Urothelium cell line (cell line): ENCODE results near the gene MBP.

Experiments used
- DNase-seq: peaks from one replicate; pipeline ENCODE4 v3.0.0; 2011; ENCODE audit warnings: low spot score, mixed read lengths
- FAIRE-seq: peaks from 2 replicates; lab custom pipeline; 2011; peaks lifted over from hg19 to GRCh38; lab: Jason Lieb, UNC

Gene MBP

GRCh38 chr18:77088963-77089722 is 43.4 kb downstream of the MBP start:
- DNase-seq: no peak
- FAIRE-seq: peak; percentile 56

- DNase-seq: no peak
Measured at GRCh38 chr18:77087393-77088141, 45.0 kb downstream of the MBP start.

DNA sequence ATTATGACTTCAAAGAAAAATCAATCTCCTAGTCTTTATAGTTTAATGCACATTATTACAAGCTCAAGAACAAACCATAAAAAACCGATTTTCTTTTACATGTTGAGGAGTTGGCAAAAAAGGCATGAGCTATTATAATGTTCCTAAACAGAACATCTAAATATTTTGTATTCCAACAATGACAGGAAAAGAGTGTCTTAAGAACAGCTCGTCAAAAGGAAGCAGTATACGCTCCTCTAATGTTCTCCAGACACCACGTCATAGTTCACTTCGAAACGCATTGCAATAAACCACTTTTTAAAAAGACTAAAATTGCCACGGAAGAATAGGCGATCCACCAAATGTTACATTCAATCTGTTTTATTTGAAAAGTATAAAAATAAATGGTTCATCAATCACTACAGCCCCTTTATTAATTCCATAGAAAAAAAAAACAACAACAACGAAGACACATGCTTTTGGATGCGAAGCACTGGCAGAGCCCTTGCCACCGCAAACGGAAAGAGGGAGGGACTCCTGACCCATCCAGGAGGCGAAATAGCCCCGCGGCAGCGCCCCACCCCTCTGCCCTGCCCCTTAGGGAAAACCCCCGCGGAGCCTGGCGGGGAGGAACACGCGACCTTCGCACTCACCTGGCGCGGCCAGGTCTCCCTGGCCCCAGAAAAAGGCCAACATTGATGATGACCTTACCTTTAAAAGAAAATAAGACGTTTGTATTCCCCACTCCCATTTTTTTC is 45.8 kb downstream of the MBP start:
- DNase-seq (no peak), FAIRE-seq (no peak)

More at GRCh38 chr18:77087393-77088141, 45.0 kb downstream of the MBP start:
- no peak for FAIRE-seq

DNA sequence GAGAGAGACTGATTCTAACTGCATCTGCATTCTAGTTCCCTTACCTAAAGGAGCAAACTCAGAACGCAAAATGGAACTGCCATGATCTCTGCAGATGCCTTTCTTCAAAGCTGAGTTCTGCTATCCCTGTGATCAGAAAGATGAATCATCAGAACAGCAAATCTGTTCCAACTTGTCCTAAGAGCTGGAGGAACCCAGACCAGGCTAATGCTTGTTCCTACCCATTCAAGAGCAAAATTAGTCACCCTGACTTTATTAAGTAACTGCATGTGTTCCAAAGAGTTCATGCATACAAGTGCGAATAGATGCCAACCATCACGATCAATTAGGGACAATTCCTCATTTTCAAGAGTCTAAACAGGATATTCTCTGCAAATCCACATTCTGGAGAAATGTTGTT is 46.5 kb downstream of the MBP start:
- FAIRE-seq (no peak), DNase-seq (peak; percentile 38)

GRCh38 chr18:77084688-77085035 is 47.9 kb downstream of the MBP start:
- no peak for DNase-seq
- no peak for FAIRE-seq

DNA sequence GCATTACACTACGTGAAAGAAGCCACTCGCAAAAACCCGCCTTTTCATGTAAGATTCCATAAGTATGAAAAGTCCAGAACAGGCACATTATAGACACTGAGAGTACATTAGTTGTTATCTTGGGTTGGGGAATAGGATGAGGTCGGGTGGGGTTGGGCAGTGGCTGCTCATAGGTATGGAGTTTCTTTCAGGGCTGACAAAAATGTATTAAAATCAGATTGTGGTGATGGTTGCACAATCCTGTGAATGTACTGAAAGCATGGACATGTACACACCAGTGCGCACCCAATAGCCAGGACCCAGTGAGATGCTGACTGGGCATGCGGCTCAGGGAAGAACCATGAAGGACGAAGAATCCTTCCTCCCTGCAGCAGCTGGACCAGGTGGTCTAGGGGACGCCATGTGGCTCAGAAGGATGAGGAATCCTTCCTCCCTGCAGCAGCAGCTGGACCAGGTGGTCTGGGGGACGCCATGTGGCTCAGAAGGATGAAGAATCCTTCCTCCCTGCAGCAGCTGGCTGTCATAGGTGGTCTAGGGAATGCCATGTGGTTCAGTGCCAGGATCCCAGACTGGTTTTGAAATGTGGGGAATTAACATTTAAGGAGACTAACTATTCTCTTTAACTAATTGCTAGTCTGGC is 50.1 kb downstream of the MBP start:
- FAIRE-seq (no peak), DNase-seq (no peak)

DNA sequence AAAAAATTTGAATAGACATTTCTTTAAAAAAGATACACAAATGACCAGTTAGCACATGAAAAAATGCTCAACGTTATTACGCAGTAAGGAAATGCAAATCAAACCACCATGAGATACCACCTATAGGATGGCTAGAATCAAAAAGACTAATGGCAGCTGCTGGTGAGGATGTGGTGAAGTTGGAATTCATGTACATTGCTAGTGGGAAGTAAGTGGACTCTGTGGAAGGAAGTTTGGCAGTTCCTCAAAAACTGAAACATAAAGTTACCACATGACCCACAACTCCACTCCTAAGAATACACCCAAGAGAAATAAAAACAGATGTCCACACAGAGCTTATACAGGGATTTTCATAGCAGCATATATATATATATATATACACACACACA is 51.2 kb downstream of the MBP start:
- FAIRE-seq (no peak), DNase-seq (no peak)

DNA sequence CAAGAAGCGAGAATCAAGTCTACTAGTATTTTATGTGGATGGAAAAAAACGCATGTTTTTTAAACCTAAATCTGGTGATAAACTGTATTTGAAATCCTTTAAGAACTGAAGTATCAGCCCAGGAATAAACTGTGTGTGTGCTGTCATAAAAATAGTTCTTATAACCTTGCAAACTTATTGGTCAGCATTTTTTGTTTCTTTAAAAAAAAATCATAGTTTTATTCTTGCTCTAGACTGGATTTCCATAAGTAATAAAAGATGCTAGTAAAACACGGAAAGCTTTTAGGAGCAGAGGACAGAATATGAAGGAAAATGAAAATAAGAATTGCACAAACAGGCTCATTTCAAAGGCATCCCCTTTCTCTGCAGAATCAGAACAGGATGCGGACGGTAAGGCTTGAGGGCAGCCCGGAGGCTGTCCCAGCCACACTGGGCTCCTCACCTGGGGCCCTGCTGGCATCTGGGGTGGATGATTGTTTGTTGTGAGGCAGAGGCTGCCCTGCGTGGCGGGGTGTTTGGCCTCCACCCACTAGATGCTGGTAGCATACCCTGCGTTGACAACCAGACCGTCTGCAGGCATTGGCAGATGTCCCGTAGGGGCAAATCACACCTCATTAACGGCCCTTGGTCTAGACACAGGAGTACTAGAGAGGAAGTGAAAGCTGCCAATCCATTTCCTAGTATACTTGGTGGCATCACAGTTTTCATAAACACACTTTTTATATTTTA is 52.5 kb downstream of the MBP start:
- FAIRE-seq (no peak), DNase-seq (no peak)

GRCh38 chr18:77079088-77079487 is 53.5 kb downstream of the MBP start:
- DNase-seq: no peak
- FAIRE-seq: no peak

DNA sequence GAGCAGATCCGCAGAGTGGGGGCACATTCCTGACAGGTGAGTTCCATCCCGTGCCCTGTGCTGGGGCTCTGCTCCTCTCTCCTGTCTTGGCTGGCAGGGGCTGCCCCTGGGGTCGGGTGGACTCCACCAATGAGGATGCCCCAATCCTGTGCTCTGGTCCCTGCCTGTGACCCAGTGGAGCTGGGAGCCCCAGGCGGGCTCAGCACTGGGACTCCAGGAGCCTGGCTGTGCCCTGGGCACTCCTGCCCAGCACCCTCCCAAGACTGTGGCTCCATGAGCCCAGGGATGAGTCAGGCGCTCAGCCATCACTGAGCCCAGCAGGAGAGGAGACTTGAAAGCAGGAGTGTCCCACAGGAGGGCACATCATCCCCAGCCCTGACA is 53.9 kb downstream of the MBP start:
- DNase-seq: no peak
- FAIRE-seq: no peak

GRCh38 chr18:77077941-77078689 is 54.5 kb downstream of the MBP start:
- DNase-seq (no peak), FAIRE-seq (no peak)

DNA sequence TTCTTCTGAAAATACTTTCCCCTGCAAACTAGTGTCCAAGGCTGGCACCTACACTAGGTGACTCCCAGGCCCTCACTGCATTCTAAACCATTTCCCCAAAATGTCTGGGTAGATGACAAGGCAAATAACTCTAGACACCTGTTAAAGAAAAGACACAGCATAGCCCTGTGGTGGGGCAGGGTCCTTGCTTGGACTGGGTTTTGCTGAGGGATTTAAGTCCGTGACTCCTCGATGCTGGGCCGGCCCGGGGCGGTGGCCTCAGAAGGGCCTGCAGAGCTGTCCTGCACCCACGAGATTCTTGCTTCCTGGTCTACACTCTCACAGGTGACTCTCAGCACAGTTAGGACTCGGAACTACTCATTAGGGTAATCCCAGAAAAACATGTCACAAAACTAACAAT is 55.2 kb downstream of the MBP start:
- FAIRE-seq (no peak), DNase-seq (no peak)

DNA sequence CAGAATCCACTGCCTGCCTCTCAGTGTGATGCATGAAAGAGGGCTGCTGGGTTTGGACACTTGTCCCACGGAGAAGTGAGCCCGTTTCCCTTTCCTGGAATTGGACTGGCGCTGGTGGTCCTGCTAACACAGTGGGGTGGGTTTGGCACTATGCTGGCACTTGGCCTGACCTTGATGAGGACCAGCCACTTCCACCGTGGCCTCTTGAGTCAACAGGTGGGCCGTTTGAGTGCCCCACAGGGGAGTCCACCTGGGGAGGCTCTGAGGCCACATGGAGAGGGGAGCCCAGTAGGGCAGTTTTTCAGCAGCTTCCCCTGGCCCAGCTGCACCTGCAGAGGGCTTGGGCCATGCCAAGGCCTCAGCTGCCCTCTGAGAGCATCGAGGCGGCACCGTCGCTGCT is 56.5 kb downstream of the MBP start:
- FAIRE-seq (no peak), DNase-seq (no peak)

DNA sequence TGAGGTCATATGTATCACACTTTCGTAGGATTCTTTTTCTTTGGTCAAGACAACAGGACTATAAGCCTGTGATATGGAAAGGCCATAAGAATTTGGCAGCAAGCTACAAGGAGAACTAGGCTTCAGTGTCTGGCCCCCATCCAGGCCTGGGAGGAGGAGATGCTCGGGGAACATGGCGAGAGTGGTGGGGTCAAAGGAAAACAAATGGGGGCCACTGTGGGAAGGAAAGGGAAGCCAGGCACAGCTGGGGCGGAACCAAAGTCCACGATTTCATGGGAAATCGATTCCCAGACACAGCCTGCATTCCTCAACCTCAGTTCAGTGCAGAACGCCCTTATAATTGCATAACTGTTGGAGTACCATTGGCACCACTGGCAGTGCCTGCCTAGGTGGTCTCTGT is 58.2 kb downstream of the MBP start:
- DNase-seq (no peak), FAIRE-seq (no peak)

DNA sequence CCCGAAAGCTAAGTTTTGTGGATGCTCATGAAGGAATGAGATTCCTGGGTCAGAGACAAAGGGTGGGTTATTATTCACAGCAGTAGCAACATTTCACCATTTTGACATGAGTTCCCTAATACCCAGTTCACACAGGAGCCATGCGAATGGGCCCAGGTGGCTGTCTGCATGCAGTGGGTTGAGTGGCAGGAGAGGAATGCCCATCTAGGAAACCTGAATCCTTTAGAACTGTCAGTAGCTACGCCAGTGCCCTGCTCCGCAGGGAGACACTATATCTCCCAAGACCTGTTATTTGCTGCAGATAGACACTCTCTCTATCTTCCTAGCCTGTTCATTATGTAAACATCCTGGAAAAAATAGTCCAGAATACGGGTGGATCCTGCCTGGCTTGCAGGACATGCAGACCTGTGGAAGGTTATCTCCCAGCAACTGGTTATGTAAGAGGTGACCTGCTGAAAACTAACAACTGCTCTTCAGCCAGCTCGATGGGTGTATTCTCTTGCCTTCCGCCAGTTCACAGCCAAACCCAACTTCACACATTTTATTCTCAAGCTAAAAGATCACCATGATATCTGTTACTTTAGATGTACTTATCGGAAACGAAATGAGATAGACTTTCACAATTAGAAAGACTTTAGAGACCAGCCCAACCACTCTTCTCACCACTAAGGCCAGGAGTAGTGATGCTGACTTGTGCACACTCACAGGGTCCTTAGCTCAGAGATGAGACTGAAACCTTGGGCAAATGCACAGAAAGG is 59.1 kb downstream of the MBP start:
- no peak for FAIRE-seq
- no peak for DNase-seq

GRCh38 chr18:77072566-77072965 is 60.0 kb downstream of the MBP start:
- DNase-seq: no peak
- FAIRE-seq: no peak

DNA sequence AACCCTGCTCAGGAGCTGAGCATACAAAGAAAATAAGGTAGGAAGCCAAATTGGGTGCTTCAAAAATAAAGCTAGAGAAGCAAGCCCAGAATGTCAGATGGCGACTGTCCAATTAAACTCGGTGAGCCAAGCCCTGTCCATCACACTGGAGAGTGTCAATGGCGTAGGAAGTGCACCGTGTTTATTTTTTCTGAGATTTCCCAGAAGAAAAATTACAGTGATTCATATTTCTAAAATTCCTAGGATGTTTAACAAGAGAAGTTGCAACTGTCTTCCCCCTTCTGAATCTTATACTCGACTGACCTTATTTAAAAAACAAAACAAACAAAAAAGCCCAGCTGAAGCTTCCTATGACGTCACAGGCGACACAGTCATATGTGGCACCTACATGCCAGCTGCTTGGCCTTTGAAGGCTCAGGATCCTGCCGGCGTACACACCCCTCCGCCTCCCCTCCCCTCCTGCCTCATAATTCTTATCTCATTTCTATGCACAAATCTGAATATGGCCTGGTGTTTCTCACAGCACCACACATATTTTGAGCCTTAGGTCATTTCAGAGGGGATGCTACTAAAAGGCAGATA is 60.8 kb downstream of the MBP start:
- DNase-seq: peak; percentile 52
- FAIRE-seq: no peak

- DNase-seq: no peak
Measured at GRCh38 chr18:77071061-77071460, 61.5 kb downstream of the MBP start.

DNA sequence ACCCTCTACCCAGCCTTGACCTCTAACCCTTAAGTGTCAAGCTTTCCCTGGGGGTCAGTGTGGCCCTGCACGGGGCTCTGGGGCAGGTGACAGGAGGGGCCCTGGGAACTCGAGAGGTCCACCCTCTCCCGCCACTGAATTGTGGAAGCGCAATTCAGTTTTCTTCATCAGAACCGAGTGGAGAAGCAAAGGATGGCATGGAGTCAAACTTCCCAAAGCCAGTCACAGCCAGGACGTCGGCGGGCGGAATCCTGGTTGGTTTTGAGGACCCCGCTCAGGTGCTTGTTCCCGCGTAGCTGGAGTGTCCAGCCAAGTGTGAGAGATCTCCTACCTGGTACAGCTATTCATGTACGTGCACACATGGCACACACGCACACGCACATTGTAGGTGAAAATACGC is 62.0 kb downstream of the MBP start:
- DNase-seq: no peak
- FAIRE-seq: no peak

More at GRCh38 chr18:77071061-77071460, 61.5 kb downstream of the MBP start:
- no peak for FAIRE-seq
